ENCODE results near the gene KRTAP1-4.

DNA sequence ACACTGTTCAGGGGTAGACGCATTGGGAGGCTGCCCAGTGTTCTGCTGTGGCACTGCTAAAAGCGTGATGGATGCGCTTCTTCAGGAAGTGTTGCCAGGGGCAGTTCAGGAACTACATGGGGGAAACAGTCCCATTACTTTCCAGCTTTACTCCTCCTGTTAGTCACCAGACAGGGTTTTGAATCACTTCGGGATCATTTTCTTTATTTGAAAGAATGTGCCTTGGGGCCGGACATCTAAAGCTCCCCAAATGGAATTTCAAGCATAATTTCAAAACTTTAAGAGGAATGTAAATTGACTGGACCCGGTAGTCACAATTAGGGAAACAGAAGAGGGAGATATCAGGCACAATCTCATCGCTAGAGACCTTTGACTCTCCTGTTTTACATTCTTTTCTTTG is 18.4 kb upstream of the KRTAP1-4 start:
- TF ChIP-seq, protein P1, sequence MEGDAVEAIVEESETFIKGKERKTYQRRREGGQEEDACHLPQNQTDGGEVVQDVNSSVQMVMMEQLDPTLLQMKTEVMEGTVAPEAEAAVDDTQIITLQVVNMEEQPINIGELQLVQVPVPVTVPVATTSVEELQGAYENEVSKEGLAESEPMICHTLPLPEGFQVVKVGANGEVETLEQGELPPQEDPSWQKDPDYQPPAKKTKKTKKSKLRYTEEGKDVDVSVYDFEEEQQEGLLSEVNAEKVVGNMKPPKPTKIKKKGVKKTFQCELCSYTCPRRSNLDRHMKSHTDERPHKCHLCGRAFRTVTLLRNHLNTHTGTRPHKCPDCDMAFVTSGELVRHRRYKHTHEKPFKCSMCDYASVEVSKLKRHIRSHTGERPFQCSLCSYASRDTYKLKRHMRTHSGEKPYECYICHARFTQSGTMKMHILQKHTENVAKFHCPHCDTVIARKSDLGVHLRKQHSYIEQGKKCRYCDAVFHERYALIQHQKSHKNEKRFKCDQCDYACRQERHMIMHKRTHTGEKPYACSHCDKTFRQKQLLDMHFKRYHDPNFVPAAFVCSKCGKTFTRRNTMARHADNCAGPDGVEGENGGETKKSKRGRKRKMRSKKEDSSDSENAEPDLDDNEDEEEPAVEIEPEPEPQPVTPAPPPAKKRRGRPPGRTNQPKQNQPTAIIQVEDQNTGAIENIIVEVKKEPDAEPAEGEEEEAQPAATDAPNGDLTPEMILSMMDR (IDR thresholded peaks at IDR 0.05), result no peak
- TF ChIP-seq POLR2A (IDR thresholded peaks at IDR 0.05), result no peak
- no peak for TF ChIP-seq EP300 (IDR thresholded peaks at IDR 0.05; ENCODE audit: low read depth)

Measured in transverse colon (tissue), 3 donors.